IMR-90 (cell line): ENCODE measurements around the gene KCNN3. TPM values are rescaled to one million over a fixed set of nuclear protein-coding genes. Genes with fewer than 3 reads are reported as not detected.

Source experiments
- ATAC-seq: fragments of 200-7000 bp; cut with Tn5 transposase; 2 replicates; pipeline ENCODE4 v1.9.1; 2020; ENCODE audit warnings: low read depth, mild to moderate bottlenecking, moderate library complexity
- BruUV-seq: library from RNA; stranded (reverse); fragments of 400-500 nt; replicated peaks from 2 replicates; lab custom pipeline; 2021; lab: Mats Ljungman, UMichigan
- CTCF ChIA-PET: fragments of 300-600 bp; formaldehyde crosslinking; extraction: SDS; loops from one replicate; lab custom pipeline; 2021; ENCODE audit warnings: antibody characterized with exemption; lab: Yijun Ruan, JAX
- POLR2A ChIA-PET: fragments of 300-600 bp; sonication (Branson Sonifier 250); formaldehyde crosslinking; loops from one replicate; lab custom pipeline; 2022; ENCODE audit warnings: antibody characterized with exemption; ENCODE audit not compliant: unreplicated experiment; lab: Charles Lee
- DNase-seq: peaks from one replicate; pipeline ENCODE4 v3.0.0; 2013
- H2AFZ ChIP-seq: replicated peaks from 2 replicates; pipeline ENCODE3; 2013; ENCODE audit warnings: low read length, mild to moderate bottlenecking; ENCODE audit not compliant: poor library complexity
- H2AK5ac ChIP-seq: 2 replicates; pipeline ENCODE4 v1.6.1; 2013; ENCODE audit warnings: low read depth, low read length, inconsistent platforms
- H2AK9ac ChIP-seq: replicated peaks from 2 replicates; pipeline ENCODE3; 2013; ENCODE audit warnings: mild to moderate bottlenecking, low read depth, low read length, moderate library complexity; ENCODE audit not compliant: poor library complexity
- H2BK120ac ChIP-seq: 2 replicates; pipeline ENCODE4 v1.6.1; 2013; ENCODE audit warnings: low read depth, low read length, inconsistent platforms
- H2BK15ac ChIP-seq: 3 replicates; pipeline ENCODE4 v1.6.1; 2013; ENCODE audit warnings: low read depth, low read length, inconsistent platforms
- H2BK20ac ChIP-seq: 2 replicates; pipeline ENCODE4 v1.6.1; 2013; ENCODE audit warnings: low read depth, mild to moderate bottlenecking, inconsistent platforms, low read length, moderate library complexity
- H2BK5ac ChIP-seq: 2 replicates; pipeline ENCODE4 v1.6.1; 2013; ENCODE audit warnings: mild to moderate bottlenecking, low read depth, low read length, inconsistent platforms; ENCODE audit not compliant: poor library complexity, severe bottlenecking
- H3K14ac ChIP-seq: replicated peaks from 2 replicates; pipeline ENCODE4 v1.6.1; 2013; ENCODE audit warnings: low read depth, low read length, inconsistent platforms
- H3K18ac ChIP-seq: 2 replicates; pipeline ENCODE4 v1.6.1; 2013; ENCODE audit warnings: low read depth, low read length, control low read depth
- H3K23ac ChIP-seq: 2 replicates; pipeline ENCODE4 v1.6.1; 2013; ENCODE audit warnings: low read depth, low read length, inconsistent platforms
- H3K27ac ChIP-seq: 2 replicates; pipeline ENCODE4 v1.5.1; 2013; ENCODE audit warnings: mild to moderate bottlenecking, control low read depth, low read length; ENCODE audit not compliant: insufficient read depth
- H3K27me3 ChIP-seq: 2 replicates; pipeline ENCODE4 v1.6.1; 2013; ENCODE audit warnings: low read length; ENCODE audit not compliant: control insufficient read depth, insufficient read depth
- H3K36me3 ChIP-seq: 2 replicates; pipeline ENCODE4 v1.6.1; 2013; ENCODE audit warnings: low read length, mixed read lengths; ENCODE audit not compliant: control insufficient read depth, insufficient read depth
- H3K4ac ChIP-seq: 2 replicates; pipeline ENCODE4 v1.6.1; 2013; ENCODE audit warnings: low read depth, low read length, inconsistent platforms
- H3K4me1 ChIP-seq: 2 replicates; pipeline ENCODE4 v1.6.1; 2013; ENCODE audit warnings: low read length, mixed read lengths; ENCODE audit not compliant: control insufficient read depth, insufficient read depth
- H3K4me2 ChIP-seq: 2 replicates; pipeline ENCODE4 v1.6.1; 2013; ENCODE audit warnings: low read depth, mild to moderate bottlenecking, control low read depth, low read length, moderate library complexity
- H3K4me3 ChIP-seq: 2 replicates; pipeline ENCODE4 v1.5.1; 2013; ENCODE audit warnings: low read depth, mild to moderate bottlenecking, control low read depth, low read length, moderate library complexity; ENCODE audit not compliant: insufficient read depth
- H3K56ac ChIP-seq: 2 replicates; pipeline ENCODE4 v1.6.1; 2013; ENCODE audit warnings: low read length, inconsistent platforms; ENCODE audit not compliant: insufficient read depth; ENCODE audit errors: extremely low read depth
- H3K79me1 ChIP-seq, 2 experiments: 2 replicates each; pipeline ENCODE4 v1.6.1; 2013; ENCODE audit warnings: low read length in 2 of 2, inconsistent platforms in 1 of 2, low read depth in 1 of 2
- H3K9ac ChIP-seq: 2 replicates; pipeline ENCODE4 v1.6.1; 2013; ENCODE audit warnings: low read depth, low read length, control low read depth
- H3K9me1 ChIP-seq: 2 replicates; pipeline ENCODE4 v1.6.1; 2013; ENCODE audit warnings: low read length, inconsistent platforms; ENCODE audit not compliant: insufficient read depth
- H3K9me3 ChIP-seq: 2 replicates; pipeline ENCODE4 v1.6.1; 2013; ENCODE audit warnings: low read length; ENCODE audit not compliant: control insufficient read depth, insufficient read depth
- H4K20me1 ChIP-seq: 2 replicates; pipeline ENCODE4 v1.6.1; 2013; ENCODE audit warnings: low read length, inconsistent platforms; ENCODE audit not compliant: insufficient read depth
- H4K5ac ChIP-seq: 2 replicates; pipeline ENCODE4 v1.6.1; 2013; ENCODE audit warnings: mild to moderate bottlenecking, low read depth, low read length, control low read depth
- H4K8ac ChIP-seq, 2 experiments: 2 replicates each; pipeline ENCODE4 v1.6.1; 2013; ENCODE audit warnings: low read depth in 2 of 2, low read length in 2 of 2, control low read depth in 1 of 2, inconsistent platforms in 1 of 2
- H4K91ac ChIP-seq: 2 replicates; pipeline ENCODE4 v1.6.1; 2013; ENCODE audit warnings: low read depth, low read length, inconsistent platforms; ENCODE audit not compliant: insufficient read depth
- BHLHE40 ChIP-seq: fragments of 150-350 bp; IDR thresholded peaks from 2 replicates; pipeline ENCODE4 v1.6.1; 2016; ENCODE audit warnings: mild to moderate bottlenecking, low read depth, low read length
- CEBPB ChIP-seq: IDR thresholded peaks from 2 replicates; pipeline ENCODE4 v1.6.1; 2012; ENCODE audit warnings: low read depth, low read length, improper control_type of control experiment
- FOS ChIP-seq: fragments of 150-350 bp; IDR thresholded peaks from 2 replicates; pipeline ENCODE4 v1.6.1; 2016; ENCODE audit warnings: low read depth, low read length
- MAZ ChIP-seq: IDR thresholded peaks from 2 replicates; pipeline ENCODE4 v1.6.1; 2012; ENCODE audit warnings: low read depth, mild to moderate bottlenecking, low read length, improper control_type of control experiment, moderate library complexity, borderline replicate concordance
- MXI1 ChIP-seq: IDR thresholded peaks from 2 replicates; pipeline ENCODE4 v1.6.1; 2012; ENCODE audit warnings: low read depth, mild to moderate bottlenecking, low read length, moderate library complexity, borderline replicate concordance
- POLR2A ChIP-seq: IDR thresholded peaks from 2 replicates; pipeline ENCODE4 v1.6.1; 2012; ENCODE audit warnings: mild to moderate bottlenecking, low read depth, low read length
- SMC3 ChIP-seq: fragments of 150-350 bp; IDR thresholded peaks from 2 replicates; pipeline ENCODE4 v1.6.1; 2016; ENCODE audit warnings: low read depth, mild to moderate bottlenecking, antibody characterized with exemption, low read length, moderate library complexity
- WGBS, 2 experiments: methylation state at CpG; one replicate each; pipeline versions ENCODE4 v1.1.5 to v1.1.7; 2013; ENCODE audit warnings: missing lambda C conversion rate in 2 of 2; ENCODE audit not compliant: insufficient read length in 1 of 2; ENCODE audit errors: extremely low coverage in 2 of 2; 5-methylcytosine and 5-hydroxymethylcytosine counted together
- dilution Hi-C: fragments of 300-500 bp; cut with HindIII; formaldehyde crosslinking; loops from one replicate; pipeline ENCODE4 v1.14.3; 2018; ENCODE audit warnings: low sequenced_read_pairs; ENCODE audit not compliant: unreplicated experiment
- in situ Hi-C: fragments of 300-500 bp; cut with MboI; formaldehyde crosslinking; loops from 3 replicates; pipeline ENCODE4 v1.14.3; 2019; ENCODE audit warnings: low sequenced_read_pairs, inconsistent platforms, mixed read lengths
- intact Hi-C: fragments of 100-400 bp; cut with micrococcal nuclease; formaldehyde crosslinking; loops from 2 replicates; pipeline ENCODE4 v1.10.0; 2022
- polyA plus RNA-seq, 3 experiments: library from polyadenylated mRNA; depleted of rRNA; stranded (reverse); fragments of >200 nt; gene quantifications; 2 replicates each; pipeline ENCODE4 v1.2.3, GENCODE V29; 2012; ENCODE audit warnings: low replicate concordance in 1 of 3
- total RNA-seq: library from RNA; depleted of rRNA; stranded (reverse); fragments of >200 nt; gene quantifications from 2 replicates; pipeline ENCODE4 v1.2.3, GENCODE V29; 2012
- TF ChIP-seq, protein P1 (sequence below): conservative IDR thresholded peaks from 2 replicates; pipeline ENCODE4 v1.5.1; 2012; ENCODE audit warnings: mild to moderate bottlenecking, low read depth, low read length, improper control_type of control experiment
- TF ChIP-seq, protein P2 (sequence below): fragments of 150-350 bp; IDR thresholded peaks from 2 replicates; pipeline ENCODE4 v1.6.1; 2016; ENCODE audit warnings: low read depth, mild to moderate bottlenecking, low read length, moderate library complexity, borderline replicate concordance
- TF ChIP-seq, protein P3 (sequence below): fragments of 150-350 bp; IDR thresholded peaks from 2 replicates; pipeline ENCODE4 v1.6.1; 2017; ENCODE audit warnings: mild to moderate bottlenecking, antibody characterized with exemption, low read length, low read depth

KCNN3 gene
- total and polyA plus RNA-seq, 2 of the 4 experiments (the other 2 are of a cell fraction): 0.02 TPM; not detected in 1

- no peak for ATAC-seq
- H3K79me1 ChIP-seq: no peaks in the 10 kb centered on the region
Observed at GRCh38 chr1:154873321-154873950, 3.4 kb upstream of the KCNN3 start.

More at GRCh38 chr1:154873321-154873950, 3.4 kb upstream of the KCNN3 start:
- TF ChIP-seq FOS: no peak
- TF ChIP-seq, protein P1, sequence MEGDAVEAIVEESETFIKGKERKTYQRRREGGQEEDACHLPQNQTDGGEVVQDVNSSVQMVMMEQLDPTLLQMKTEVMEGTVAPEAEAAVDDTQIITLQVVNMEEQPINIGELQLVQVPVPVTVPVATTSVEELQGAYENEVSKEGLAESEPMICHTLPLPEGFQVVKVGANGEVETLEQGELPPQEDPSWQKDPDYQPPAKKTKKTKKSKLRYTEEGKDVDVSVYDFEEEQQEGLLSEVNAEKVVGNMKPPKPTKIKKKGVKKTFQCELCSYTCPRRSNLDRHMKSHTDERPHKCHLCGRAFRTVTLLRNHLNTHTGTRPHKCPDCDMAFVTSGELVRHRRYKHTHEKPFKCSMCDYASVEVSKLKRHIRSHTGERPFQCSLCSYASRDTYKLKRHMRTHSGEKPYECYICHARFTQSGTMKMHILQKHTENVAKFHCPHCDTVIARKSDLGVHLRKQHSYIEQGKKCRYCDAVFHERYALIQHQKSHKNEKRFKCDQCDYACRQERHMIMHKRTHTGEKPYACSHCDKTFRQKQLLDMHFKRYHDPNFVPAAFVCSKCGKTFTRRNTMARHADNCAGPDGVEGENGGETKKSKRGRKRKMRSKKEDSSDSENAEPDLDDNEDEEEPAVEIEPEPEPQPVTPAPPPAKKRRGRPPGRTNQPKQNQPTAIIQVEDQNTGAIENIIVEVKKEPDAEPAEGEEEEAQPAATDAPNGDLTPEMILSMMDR: no peak
- TF ChIP-seq CEBPB: no peak
- TF ChIP-seq MAZ: no peak
- no peak for TF ChIP-seq POLR2A
- TF ChIP-seq SMC3: no peak
- TF ChIP-seq, protein P2, sequence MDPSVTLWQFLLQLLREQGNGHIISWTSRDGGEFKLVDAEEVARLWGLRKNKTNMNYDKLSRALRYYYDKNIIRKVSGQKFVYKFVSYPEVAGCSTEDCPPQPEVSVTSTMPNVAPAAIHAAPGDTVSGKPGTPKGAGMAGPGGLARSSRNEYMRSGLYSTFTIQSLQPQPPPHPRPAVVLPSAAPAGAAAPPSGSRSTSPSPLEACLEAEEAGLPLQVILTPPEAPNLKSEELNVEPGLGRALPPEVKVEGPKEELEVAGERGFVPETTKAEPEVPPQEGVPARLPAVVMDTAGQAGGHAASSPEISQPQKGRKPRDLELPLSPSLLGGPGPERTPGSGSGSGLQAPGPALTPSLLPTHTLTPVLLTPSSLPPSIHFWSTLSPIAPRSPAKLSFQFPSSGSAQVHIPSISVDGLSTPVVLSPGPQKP: no peak
- no peak for TF ChIP-seq MXI1
- TF ChIP-seq BHLHE40: no peak
- TF ChIP-seq, protein P3, sequence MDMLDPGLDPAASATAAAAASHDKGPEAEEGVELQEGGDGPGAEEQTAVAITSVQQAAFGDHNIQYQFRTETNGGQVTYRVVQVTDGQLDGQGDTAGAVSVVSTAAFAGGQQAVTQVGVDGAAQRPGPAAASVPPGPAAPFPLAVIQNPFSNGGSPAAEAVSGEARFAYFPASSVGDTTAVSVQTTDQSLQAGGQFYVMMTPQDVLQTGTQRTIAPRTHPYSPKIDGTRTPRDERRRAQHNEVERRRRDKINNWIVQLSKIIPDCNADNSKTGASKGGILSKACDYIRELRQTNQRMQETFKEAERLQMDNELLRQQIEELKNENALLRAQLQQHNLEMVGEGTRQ: no peak
- H3K4me1 ChIP-seq: peaks cover 6% of the 10 kb centered on the region; the same call in 1 of the 2 replicates
- H3K4me3 ChIP-seq: no peak overlapping the region
- DNase-seq: no peak
- ChIA-PET CTCF (interaction anchor here (1.0 kb wide), 1 partner anchor 314 kb away, joined by 3 read pairs; no protein-coding TSS in a partner anchor), POLR2A (no interaction called here)
- H4K20me1 ChIP-seq: peaks cover 4% of the 10 kb centered on the region; the same call in 1 of the 2 replicates
- no peak overlapping the region for H4K91ac ChIP-seq
- H4K5ac ChIP-seq: no peak overlapping the region
- dilution Hi-C loops (no loop called here), intact Hi-C loops (loop anchor here (10.0 kb wide), 1 partner anchor 179 kb away; no protein-coding TSS in a partner anchor), in situ Hi-C loops (no loop called here)
- no peak overlapping the region for H2BK20ac ChIP-seq
- H2AK9ac ChIP-seq: no peak overlapping the region
- WGBS, 2 experiments: 59% methylated on average over 6 of the region's 9 CpGs; no CpG with 5 or more reads in 1 of the 2 experiments
- H3K9me1 ChIP-seq: no peaks in the 10 kb centered on the region
- no peak overlapping the region for H3K4me2 ChIP-seq
- no peak overlapping the region for H2BK15ac ChIP-seq
- no peak overlapping the region for H3K56ac ChIP-seq
- H3K27ac ChIP-seq: no peak overlapping the region
- H2AFZ ChIP-seq: no peak overlapping the region
- no peaks in the 10 kb centered on the region for H3K36me3 ChIP-seq
- H3K9me3 ChIP-seq: no peaks in the 10 kb centered on the region
- no peak overlapping the region for H2AK5ac ChIP-seq
- H3K9ac ChIP-seq: no peak overlapping the region
- BruUV-seq: no TSS peak
- H3K23ac ChIP-seq: no peak overlapping the region
- peaks cover 63% of the 10 kb centered on the region for H3K27me3 ChIP-seq
- no peak overlapping the region for H2BK120ac ChIP-seq
- H3K4ac ChIP-seq: no peak overlapping the region
- H3K18ac ChIP-seq: no peak overlapping the region
- H2BK5ac ChIP-seq: no peak overlapping the region
- H3K14ac ChIP-seq: no peak overlapping the region
- no peak overlapping the region for H4K8ac ChIP-seq
